ENCODE data around the gene DLD.

DNA sequence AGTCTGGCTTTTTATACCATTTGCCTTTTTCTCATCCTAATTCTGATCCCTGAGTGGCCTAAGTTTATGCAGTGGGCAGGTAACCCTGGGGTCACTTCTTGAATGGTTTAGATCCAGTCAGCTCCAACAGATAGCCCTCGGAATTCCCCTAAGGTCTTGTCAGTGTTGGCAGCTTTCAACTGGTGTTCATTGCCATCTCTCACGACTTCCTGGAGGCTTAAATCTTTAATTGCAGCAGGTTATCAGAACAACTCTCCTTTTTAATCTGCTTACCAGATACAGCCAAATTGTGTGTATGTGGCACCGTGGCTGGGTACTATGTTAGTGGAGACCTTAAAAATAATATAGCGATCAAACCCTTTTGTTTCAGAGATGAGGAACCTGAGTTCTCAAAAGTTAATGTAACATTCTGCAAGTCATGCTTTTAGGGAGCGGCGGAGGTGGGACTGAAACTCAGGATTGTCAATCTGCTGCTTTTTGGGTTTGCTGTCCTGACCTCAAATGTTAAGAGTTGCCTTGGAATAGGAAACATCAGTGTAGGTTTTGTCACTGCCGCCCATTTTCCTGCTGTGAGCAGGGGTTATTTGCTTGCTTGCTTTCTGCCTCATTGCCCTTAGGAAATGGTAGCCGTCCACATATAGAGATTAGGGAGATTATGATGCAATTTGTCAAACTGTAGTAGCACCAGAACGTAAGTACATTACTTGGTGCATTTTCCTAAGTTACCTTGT lies 818 bp downstream of the DLD start:
- TF ChIP-seq POLR2A (IDR thresholded peaks at IDR 0.05; ENCODE audit: low read length) (no peak), GATA1 (IDR thresholded peaks at IDR 0.05; ENCODE audit: low read depth, low read length) (no peak)

Measured in erythroblast (primary cell).